Hepatocyte (in vitro differentiated cells): ENCODE measurements around the gene HOXA5.

Source experiments
- EZH2 ChIP-seq: fragments of 200-600 bp; sonication (generic); IDR thresholded peaks from 2 replicates; pipeline ENCODE4 v1.6.1; 2016; ENCODE audit warnings: antibody characterized with exemption, mild to moderate bottlenecking, borderline replicate concordance
- EZH2phosphoT487 ChIP-seq: fragments of 200-600 bp; sonication (generic); IDR thresholded peaks from one replicate; pipeline ENCODE4 v1.6.1; 2018; ENCODE audit warnings: antibody characterized with exemption, mild to moderate bottlenecking, low read depth, moderate library complexity; ENCODE audit not compliant: unreplicated experiment, severe bottlenecking
- TF ChIP-seq, protein P1 (sequence below): fragments of 200-600 bp; sonication (generic); IDR thresholded peaks from 2 replicates; pipeline ENCODE4 v1.5.1; 2016; ENCODE audit warnings: antibody characterized with exemption, mild to moderate bottlenecking; ENCODE audit not compliant: poor library complexity

- TF ChIP-seq, protein P1, sequence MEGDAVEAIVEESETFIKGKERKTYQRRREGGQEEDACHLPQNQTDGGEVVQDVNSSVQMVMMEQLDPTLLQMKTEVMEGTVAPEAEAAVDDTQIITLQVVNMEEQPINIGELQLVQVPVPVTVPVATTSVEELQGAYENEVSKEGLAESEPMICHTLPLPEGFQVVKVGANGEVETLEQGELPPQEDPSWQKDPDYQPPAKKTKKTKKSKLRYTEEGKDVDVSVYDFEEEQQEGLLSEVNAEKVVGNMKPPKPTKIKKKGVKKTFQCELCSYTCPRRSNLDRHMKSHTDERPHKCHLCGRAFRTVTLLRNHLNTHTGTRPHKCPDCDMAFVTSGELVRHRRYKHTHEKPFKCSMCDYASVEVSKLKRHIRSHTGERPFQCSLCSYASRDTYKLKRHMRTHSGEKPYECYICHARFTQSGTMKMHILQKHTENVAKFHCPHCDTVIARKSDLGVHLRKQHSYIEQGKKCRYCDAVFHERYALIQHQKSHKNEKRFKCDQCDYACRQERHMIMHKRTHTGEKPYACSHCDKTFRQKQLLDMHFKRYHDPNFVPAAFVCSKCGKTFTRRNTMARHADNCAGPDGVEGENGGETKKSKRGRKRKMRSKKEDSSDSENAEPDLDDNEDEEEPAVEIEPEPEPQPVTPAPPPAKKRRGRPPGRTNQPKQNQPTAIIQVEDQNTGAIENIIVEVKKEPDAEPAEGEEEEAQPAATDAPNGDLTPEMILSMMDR, result no peak
- TF ChIP-seq EZH2phosphoT487 (no peak), EZH2 (peak; percentile 23)
Measured at GRCh38 chr7:27102581-27103442, 40.7 kb downstream of the HOXA5 start, which contains the start of gene HOXA2.
